Mesendoderm (in vitro differentiated cells): ENCODE data around the gene CXCL1.
"Not testable (repeated sequence)": the region's sequence is repeated elsewhere in the genome, so short reads cannot be mapped to it uniquely, and the experiment has no call there.

ENCODE experiments used
- DNase-seq: peaks from one replicate; pipeline ENCODE4 v3.0.0; 2013
- H2AK5ac ChIP-seq: 2 replicates; pipeline ENCODE4 v1.6.1; 2013; ENCODE audit warnings: low read length, inconsistent platforms
- H2BK120ac ChIP-seq: 2 replicates; pipeline ENCODE4 v1.6.1; 2013; ENCODE audit warnings: low read depth, mild to moderate bottlenecking, low read length, moderate library complexity, mixed read lengths
- H2BK15ac ChIP-seq: replicated peaks from 2 replicates; pipeline ENCODE4 v1.6.1; 2013; ENCODE audit warnings: low read depth, mild to moderate bottlenecking, moderate library complexity
- H2BK5ac ChIP-seq: 2 replicates; pipeline ENCODE4 v1.6.1; 2013; ENCODE audit warnings: low read length, inconsistent platforms
- H3K18ac ChIP-seq: 2 replicates; pipeline ENCODE4 v1.6.1; 2013; ENCODE audit warnings: mild to moderate bottlenecking, low read length, mixed read lengths
- H3K23ac ChIP-seq: one replicate; pipeline ENCODE4 v1.6.1; 2013; ENCODE audit warnings: low read length
- H3K27ac ChIP-seq: 2 replicates; pipeline ENCODE4 v1.5.1; 2013; ENCODE audit warnings: low read depth, mild to moderate bottlenecking, inconsistent platforms, low read length, moderate library complexity
- H3K27me3 ChIP-seq: 2 replicates; pipeline ENCODE4 v1.6.1; 2013; ENCODE audit warnings: low read length, control low read depth, mild to moderate bottlenecking, inconsistent platforms; ENCODE audit not compliant: insufficient read depth, poor library complexity
- H3K36me3 ChIP-seq: 2 replicates; pipeline ENCODE4 v1.6.1; 2013; ENCODE audit warnings: low read length, inconsistent platforms; ENCODE audit not compliant: control insufficient read depth, insufficient read depth
- H3K4ac ChIP-seq: one replicate; pipeline ENCODE4 v1.6.1; 2013; ENCODE audit warnings: low read depth, mild to moderate bottlenecking, low read length, moderate library complexity
- H3K4me1 ChIP-seq: 2 replicates; pipeline ENCODE4 v1.6.1; 2013; ENCODE audit warnings: low read depth, low read length, inconsistent platforms; ENCODE audit not compliant: control insufficient read depth
- H3K4me2 ChIP-seq: 2 replicates; pipeline ENCODE4 v1.6.1; 2013; ENCODE audit warnings: low read length
- H3K4me3 ChIP-seq: 2 replicates; pipeline ENCODE4 v1.5.1; 2013; ENCODE audit warnings: mild to moderate bottlenecking, low read length
- H3K56ac ChIP-seq: one replicate; pipeline ENCODE4 v1.6.1; 2013; ENCODE audit warnings: low read length
- H3K79me1 ChIP-seq: 2 replicates; pipeline ENCODE4 v1.6.1; 2013; ENCODE audit warnings: low read length, inconsistent platforms
- H3K79me2 ChIP-seq: 2 replicates; pipeline ENCODE4 v1.6.1; 2013; ENCODE audit warnings: mild to moderate bottlenecking, low read length; ENCODE audit not compliant: control insufficient read depth, insufficient read depth
- H3K9ac ChIP-seq: 2 replicates; pipeline ENCODE4 v1.6.1; 2013; ENCODE audit warnings: low read length, inconsistent platforms
- H4K5ac ChIP-seq: one replicate; pipeline ENCODE4 v1.6.1; 2013; ENCODE audit warnings: low read length
- H4K8ac ChIP-seq: one replicate; pipeline ENCODE4 v1.6.1; 2013; ENCODE audit warnings: low read depth, mild to moderate bottlenecking, control low read depth, low read length, moderate library complexity
- WGBS: extraction: QIAGEN DNeasy Blood & Tissue Kit; methylation state at CpG from one replicate; pipeline ENCODE4 v1.1.7; 2013; ENCODE audit warnings: low lambda C conversion rate, missing lambda C conversion rate; ENCODE audit not compliant: insufficient coverage; ENCODE audit errors: extremely low coverage; 5-methylcytosine and 5-hydroxymethylcytosine counted together

CXCL1 gene

GRCh38 chr4:73896416-73896815, 27.2 kb downstream of the CXCL1 start:
- H2BK120ac ChIP-seq = no peak overlapping the region
- no peak overlapping the region for H2BK5ac ChIP-seq
- no peak overlapping the region for H3K4me2 ChIP-seq
- no peak overlapping the region for H3K4me3 ChIP-seq
- whole genome bisulfite sequencing = no CpG with 5 or more reads among the region's 2 CpGs
- no peak overlapping the region for H4K5ac ChIP-seq
- no peaks in the 10 kb centered on the region for H3K27me3 ChIP-seq
- no peak for DNase-seq
- no peaks in the 10 kb centered on the region for H3K4me1 ChIP-seq
- no peak overlapping the region for H3K9ac ChIP-seq
- no peak overlapping the region for H3K18ac ChIP-seq
- no peak overlapping the region for H3K27ac ChIP-seq
- H3K79me2 ChIP-seq = no peaks in the 10 kb centered on the region
- H2BK15ac ChIP-seq = no peak overlapping the region
- H2AK5ac ChIP-seq = no peak overlapping the region
- no peaks in the 10 kb centered on the region for H3K36me3 ChIP-seq
- H3K4ac ChIP-seq = no peak overlapping the region
- no peak overlapping the region for H4K8ac ChIP-seq
- no peak overlapping the region for H3K23ac ChIP-seq
- no peak overlapping the region for H3K56ac ChIP-seq
- H3K79me1 ChIP-seq = no peaks in the 10 kb centered on the region

DNA sequence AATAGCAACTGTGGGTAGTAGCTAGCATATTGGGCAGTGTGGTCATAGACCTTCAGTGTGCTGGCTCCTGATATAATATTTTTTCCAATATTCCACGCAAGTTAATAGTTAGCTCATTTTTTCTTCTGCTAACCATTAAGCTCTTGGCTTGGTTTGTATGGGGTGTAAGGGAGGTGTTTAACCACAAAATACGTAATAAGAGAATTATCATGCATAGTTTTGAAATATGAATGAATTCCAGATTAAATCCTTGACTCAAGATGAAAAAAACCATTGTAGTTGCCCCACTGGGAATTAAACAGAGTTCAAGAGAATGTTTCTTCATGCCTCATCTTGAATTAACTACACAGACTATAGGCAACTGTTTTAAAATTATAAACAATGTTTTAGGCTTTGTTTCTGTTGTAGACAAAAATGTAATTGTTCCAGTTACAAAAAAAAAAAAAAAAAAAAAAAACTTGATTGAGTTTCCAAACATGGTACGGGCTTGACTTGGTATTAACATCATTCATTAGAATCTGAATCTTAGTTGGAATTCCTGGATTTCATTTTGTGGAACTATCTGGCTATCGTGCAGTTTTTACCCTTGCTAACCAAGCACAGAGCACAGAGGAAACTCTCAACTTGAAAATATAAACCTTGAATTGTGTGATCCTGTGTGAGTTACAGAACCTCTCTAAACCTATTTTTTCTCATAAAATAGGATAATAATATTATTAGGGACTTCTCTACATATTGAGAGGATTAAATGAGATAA, 28.4 kb downstream of the CXCL1 start:
- Histone ChIP-seq H2BK15ac (no peak overlapping the region), H3K18ac (no peak overlapping the region), H3K23ac (no peak overlapping the region), H4K8ac (no peak overlapping the region), H3K27me3 (no peaks in the 10 kb centered on the region), H3K79me2 (no peaks in the 10 kb centered on the region), H3K27ac (no peak overlapping the region), H3K4me3 (no peak overlapping the region), H3K4me2 (no peak overlapping the region), H4K5ac (no peak overlapping the region), H3K9ac (no peak overlapping the region), H3K4me1 (no peaks in the 10 kb centered on the region), H3K79me1 (no peaks in the 10 kb centered on the region), H2BK120ac (no peak overlapping the region), H3K36me3 (no peaks in the 10 kb centered on the region), H2AK5ac (no peak overlapping the region), H3K56ac (no peak overlapping the region), H2BK5ac (no peak overlapping the region), H3K4ac (no peak overlapping the region)
- DNase-seq = no peak
- no CpG with 5 or more reads among the region's 4 CpGs for WGBS

GRCh38 chr4:73899338-73899737, 30.1 kb downstream of the CXCL1 start:
- not testable (repeated sequence) for H3K56ac ChIP-seq, H3K4me1 ChIP-seq, H3K4ac ChIP-seq, H3K9ac ChIP-seq, H4K8ac ChIP-seq, H3K18ac ChIP-seq, DNase-seq, H3K4me2 ChIP-seq, H3K36me3 ChIP-seq, H3K79me1 ChIP-seq, H3K27ac ChIP-seq, H3K23ac ChIP-seq, H2BK120ac ChIP-seq, H4K5ac ChIP-seq, H2AK5ac ChIP-seq, H2BK5ac ChIP-seq, H2BK15ac ChIP-seq, H3K79me2 ChIP-seq, H3K27me3 ChIP-seq, H3K4me3 ChIP-seq
- no CpG with 5 or more reads among the region's 3 CpGs for WGBS

- Histone ChIP-seq H2AK5ac (no peak overlapping the region), H2BK5ac (no peak overlapping the region), H3K27me3 (no peaks in the 10 kb centered on the region), H2BK120ac (no peak overlapping the region), H4K8ac (no peak overlapping the region), H3K4me3 (no peak overlapping the region), H3K79me2 (no peaks in the 10 kb centered on the region), H3K4me2 (no peak overlapping the region), H3K9ac (no peak overlapping the region), H3K27ac (no peak overlapping the region), H3K23ac (no peak overlapping the region), H3K4me1 (no peaks in the 10 kb centered on the region), H3K36me3 (no peaks in the 10 kb centered on the region), H2BK15ac (no peak overlapping the region), H3K4ac (no peak overlapping the region), H3K79me1 (no peaks in the 10 kb centered on the region), H4K5ac (no peak overlapping the region), H3K18ac (no peak overlapping the region), H3K56ac (no peak overlapping the region)
- no CpG with 5 or more reads among the region's 5 CpGs for WGBS
- no peak for DNase-seq
Measured at GRCh38 chr4:73901031-73901430, 31.8 kb downstream of the CXCL1 start.

DNA sequence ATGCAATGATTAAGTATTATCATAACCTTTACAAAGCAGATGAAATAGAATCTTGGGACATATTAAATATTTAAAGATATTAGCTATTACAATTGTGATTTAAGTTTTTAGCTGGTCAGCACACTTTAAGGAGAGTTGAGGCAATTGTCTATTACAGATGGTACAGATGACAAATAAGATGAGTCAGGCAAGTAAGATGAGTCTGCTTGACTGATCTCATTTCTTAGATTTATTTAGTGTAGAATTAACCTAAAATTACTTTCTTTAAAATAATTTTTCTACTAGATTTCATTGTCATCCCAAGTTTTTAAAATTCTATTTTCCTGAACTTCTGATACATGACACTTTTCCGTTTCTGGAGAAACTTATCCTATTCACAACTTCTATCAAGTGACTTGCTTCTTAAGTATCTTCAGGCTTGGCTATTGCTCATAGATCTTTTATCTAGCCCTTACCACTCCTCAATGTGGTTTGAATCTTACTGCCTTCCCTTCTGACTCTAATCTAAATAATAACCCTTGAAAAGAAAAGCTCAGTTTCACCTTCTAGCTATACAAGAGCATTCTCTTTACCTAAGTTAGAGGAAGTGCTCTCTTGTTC, 32.9 kb downstream of the CXCL1 start:
- Histone ChIP-seq H3K79me2 (no peaks in the 10 kb centered on the region), H3K36me3 (no peaks in the 10 kb centered on the region)
- WGBS = no CpG with 5 or more reads among the region's 1 CpG

More for the DNA sequence above, 32.9 kb downstream of the CXCL1 start:
- H3K9ac ChIP-seq = no peak overlapping the region
- no peak overlapping the region for H2AK5ac ChIP-seq
- no peak overlapping the region for H4K8ac ChIP-seq
- no peak overlapping the region for H3K23ac ChIP-seq
- no peak overlapping the region for H2BK5ac ChIP-seq
- no peak overlapping the region for H3K56ac ChIP-seq
- H3K79me1 ChIP-seq = no peaks in the 10 kb centered on the region
- H3K4me2 ChIP-seq = no peak overlapping the region
- H3K18ac ChIP-seq = no peak overlapping the region
- H3K27me3 ChIP-seq = no peaks in the 10 kb centered on the region
- no peak overlapping the region for H2BK120ac ChIP-seq
- H2BK15ac ChIP-seq = no peak overlapping the region
- no peaks in the 10 kb centered on the region for H3K4me1 ChIP-seq
- no peak overlapping the region for H3K4me3 ChIP-seq
- no peak overlapping the region for H3K4ac ChIP-seq
- DNase-seq = no peak
- H4K5ac ChIP-seq = no peak overlapping the region
- H3K27ac ChIP-seq = no peak overlapping the region
